ENCODE measurements around the gene EPHB1.

EPHB1 gene

GRCh38 chr3:135272026-135272669 lies 477.1 kb downstream of the EPHB1 start:
- no peak for FAIRE-seq

- no peak for FAIRE-seq
Observed at GRCh38 chr3:135292162-135292561, 497.1 kb downstream of the EPHB1 start.

GRCh38 chr3:135301670-135302069 lies 506.6 kb downstream of the EPHB1 start:
- FAIRE-seq = no peak

- FAIRE-seq = no peak
Observed at GRCh38 chr3:135304378-135304777, 509.3 kb downstream of the EPHB1 start.

Data from islet of Langerhans (tissue), 1 donor.